Measurements from ENCODE around the gene KCNIP4.

- TF ChIP-seq CTCF (IDR thresholded peaks at IDR 0.05) (no peak), POLR2A (IDR thresholded peaks at IDR 0.05) (no peak), POLR2AphosphoS5 (IDR thresholded peaks at IDR 0.05) (no peak)
These were observed 1251.8 kb downstream of the KCNIP4 start for GRCh38 chr4:20696815-20697214.
